ENCODE measurements around the gene ECSIT. TPM values are rescaled to one million over a fixed set of nuclear protein-coding genes. Genes with fewer than 3 reads are reported as not detected.

ECSIT gene
- total and polyA plus RNA-seq, 4 donors, result 27.7 to 72.5 (median 33.9) TPM

DNA sequence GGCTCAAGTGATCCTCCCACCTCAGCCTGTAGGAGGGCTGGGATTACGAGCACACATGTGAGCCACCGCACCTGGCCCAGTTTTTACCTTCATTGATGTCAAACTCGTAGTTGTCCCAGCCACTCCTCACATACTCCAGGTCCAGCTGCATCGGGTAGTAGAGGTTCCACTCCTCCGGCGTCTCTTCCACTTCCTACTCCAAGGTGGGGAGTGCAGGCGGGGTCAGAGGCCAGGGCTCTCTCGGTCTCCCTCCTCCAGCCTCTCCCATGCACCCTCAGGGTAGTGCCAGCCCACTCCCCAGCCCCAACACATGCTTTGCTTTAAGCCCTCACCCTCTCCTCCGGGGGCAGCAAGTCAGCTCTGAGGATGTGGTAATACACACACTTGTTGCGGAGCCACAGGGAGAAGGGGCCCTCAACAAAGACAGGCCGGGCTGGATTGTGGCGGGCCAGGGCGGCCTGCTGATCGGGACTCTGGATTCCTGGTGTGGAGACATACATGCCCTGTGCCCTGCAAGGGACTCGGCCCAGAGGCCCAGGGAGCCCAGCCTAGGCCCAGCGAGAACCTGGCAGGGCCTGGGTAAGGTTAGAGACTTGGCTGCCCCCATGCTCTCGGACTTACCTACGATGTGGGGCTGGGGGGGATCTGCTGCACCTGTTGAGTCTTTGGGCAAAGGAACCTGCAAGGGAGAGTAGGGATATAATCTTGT lies 21.4 kb downstream of the ECSIT start:
- Histone ChIP-seq H3K4me3 (ENCODE audit: low read length in 2 of 2) (no peak overlapping the region), H3K27ac (ENCODE audit: low read depth in 1 of 2, low read length in 2 of 2) (no peak overlapping the region), H3K4me1 (ENCODE audit: control insufficient read depth in 1 of 2, insufficient read depth in 2 of 2, low read length in 2 of 2) (no peaks in the 10 kb centered on the region), H3K27me3 (ENCODE audit: control insufficient read depth in 1 of 2, insufficient read depth in 2 of 2, low read length in 1 of 2) (no peaks in the 10 kb centered on the region), H3K36me3 (ENCODE audit: control insufficient read depth in 1 of 2, insufficient read depth in 2 of 2, low read length in 1 of 2) (no peaks in the 10 kb centered on the region), H3K9me3 (ENCODE audit: control insufficient read depth, low read length) (no peaks in the 10 kb centered on the region)
- DNase-seq, result no peak
- WGBS, 2 donors, result 89% methylated on average over 17 to 18 of the region's 18 CpGs
- no peak for ATAC-seq (ENCODE audit: low FRiP score)
- intact Hi-C loops (cut with DNase I), result no loop called here

DNA sequence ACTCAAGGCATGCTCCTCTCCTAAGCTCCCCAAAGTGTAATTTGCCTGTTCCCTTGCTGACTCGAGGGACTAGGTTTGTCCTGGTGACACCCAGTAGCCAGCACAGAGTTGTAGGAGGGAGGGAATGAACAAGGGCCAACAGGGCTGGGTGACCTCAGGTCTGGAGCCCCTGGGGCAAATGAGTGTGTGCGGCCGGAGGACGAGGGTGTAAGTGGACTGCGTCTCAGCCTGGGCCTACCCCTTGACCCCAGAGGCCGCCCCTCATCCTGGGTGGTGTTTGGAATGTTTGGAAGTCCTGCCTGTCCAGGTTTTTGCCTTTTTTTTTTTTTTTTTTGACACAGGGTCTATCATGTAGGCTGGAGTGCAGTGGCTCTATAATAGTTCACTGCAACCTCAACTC lies 22.0 kb downstream of the ECSIT start:
- DNase-seq (no peak), ATAC-seq (ENCODE audit: low FRiP score) (no peak)
- no peaks in the 10 kb centered on the region for H3K9me3 ChIP-seq (ENCODE audit: control insufficient read depth, low read length)
- no peaks in the 10 kb centered on the region for H3K36me3 ChIP-seq (ENCODE audit: control insufficient read depth in 1 of 2, insufficient read depth in 2 of 2, low read length in 1 of 2)
- 92 to 94% methylated on average over 6 of the region's 6 CpGs for WGBS, 2 donors
- no peaks in the 10 kb centered on the region for H3K4me1 ChIP-seq (ENCODE audit: control insufficient read depth in 1 of 2, insufficient read depth in 2 of 2, low read length in 2 of 2)
- intact Hi-C loops (cut with DNase I), result no loop called here
- no peak overlapping the region for H3K4me3 ChIP-seq (ENCODE audit: low read length in 2 of 2)
- no peak overlapping the region for H3K27ac ChIP-seq (ENCODE audit: low read depth in 1 of 2, low read length in 2 of 2)
- H3K27me3 ChIP-seq (ENCODE audit: control insufficient read depth in 1 of 2, insufficient read depth in 2 of 2, low read length in 1 of 2), result no peaks in the 10 kb centered on the region

DNA sequence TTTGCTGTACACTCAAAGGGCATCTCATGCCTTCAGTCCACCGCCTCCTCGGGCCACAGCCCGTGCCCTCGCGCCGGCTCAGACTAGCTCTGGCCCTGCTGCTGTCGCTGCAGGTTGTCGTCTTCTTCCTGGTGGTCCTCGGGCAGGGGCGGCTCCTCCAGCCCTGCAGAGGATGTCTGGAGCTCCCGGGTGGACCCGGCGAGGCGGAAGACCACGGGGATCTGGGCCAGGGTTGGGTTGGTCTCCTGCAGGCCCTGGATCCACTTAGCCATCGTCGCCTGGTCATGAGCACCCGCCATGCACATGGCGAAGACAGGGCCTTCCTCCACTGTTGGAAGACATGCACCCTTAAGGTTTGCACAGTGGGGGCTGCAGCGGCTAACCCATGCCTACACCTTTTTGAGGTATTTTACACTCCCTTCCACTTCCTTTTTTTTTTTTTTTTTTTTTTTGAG lies 22.8 kb downstream of the ECSIT start:
- H3K27ac ChIP-seq (ENCODE audit: low read depth in 1 of 2, low read length in 2 of 2), result no peak overlapping the region
- H3K4me3 ChIP-seq (ENCODE audit: low read length in 2 of 2), result no peak overlapping the region
- 22 to 26% methylated on average over 20 of the region's 20 CpGs for WGBS, 2 donors
- no peaks in the 10 kb centered on the region for H3K9me3 ChIP-seq (ENCODE audit: control insufficient read depth, low read length)
- intact Hi-C loops (cut with DNase I), result no loop called here
- peak; percentile 69 for ATAC-seq (ENCODE audit: low FRiP score)
- H3K4me1 ChIP-seq (ENCODE audit: control insufficient read depth in 1 of 2, insufficient read depth in 2 of 2, low read length in 2 of 2), result no peaks in the 10 kb centered on the region
- H3K36me3 ChIP-seq (ENCODE audit: control insufficient read depth in 1 of 2, insufficient read depth in 2 of 2, low read length in 1 of 2), result peaks cover 0 to 2% of the 10 kb centered on the region in 2 donors
- H3K27me3 ChIP-seq (ENCODE audit: control insufficient read depth in 1 of 2, insufficient read depth in 2 of 2, low read length in 1 of 2), result no peaks in the 10 kb centered on the region
- no peak for DNase-seq

DNA sequence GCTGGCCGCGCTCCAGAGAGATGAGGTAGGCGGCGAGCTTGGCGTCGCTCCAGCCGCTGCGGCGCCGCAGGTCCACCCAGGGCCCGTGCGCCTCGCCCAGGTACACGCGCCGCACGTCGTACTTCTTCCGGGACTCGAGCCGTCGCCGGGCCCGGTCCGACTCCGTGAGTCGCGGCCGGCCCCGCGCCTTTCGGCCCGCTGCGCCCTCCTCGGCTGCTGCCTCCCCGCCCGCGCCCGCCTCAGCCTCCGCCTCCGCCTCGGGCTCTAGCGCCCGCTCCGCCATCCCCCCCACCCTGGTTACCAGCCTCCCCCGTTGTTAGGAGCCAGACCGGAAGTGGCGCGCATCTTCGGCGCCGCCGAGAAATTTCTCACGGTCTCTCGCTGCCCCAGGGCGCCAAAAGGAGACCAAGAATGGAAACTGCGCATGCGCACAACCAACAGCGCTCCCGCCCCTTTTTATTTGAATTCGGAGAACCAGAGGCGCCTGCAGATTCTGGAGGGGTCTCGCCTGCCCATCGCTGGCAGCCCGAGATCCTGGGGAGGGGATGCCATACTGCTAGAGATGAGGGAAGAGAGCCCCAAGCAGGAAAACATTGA lies 23.3 kb downstream of the ECSIT start, which contains the start of gene ZNF653:
Gene ZNF653 (minus strand): TSS at position 336 of the 597 bp plus-strand sequence. CDS start 53 bp downstream, at position 283.
- peaks cover 0 to 2% of the 10 kb centered on the region in 2 donors for H3K36me3 ChIP-seq (ENCODE audit: control insufficient read depth in 1 of 2, insufficient read depth in 2 of 2, low read length in 1 of 2)
- H3K4me1 ChIP-seq (ENCODE audit: control insufficient read depth in 1 of 2, insufficient read depth in 2 of 2, low read length in 2 of 2), result no peaks in the 10 kb centered on the region
- H3K4me3 ChIP-seq (ENCODE audit: low read length in 2 of 2), result peak within 1 kb of the TSS; percentile 14 to 89
- no peaks in the 10 kb centered on the region for H3K27me3 ChIP-seq (ENCODE audit: control insufficient read depth in 1 of 2, insufficient read depth in 2 of 2, low read length in 1 of 2)
- 0% methylated on average over 62 to 65 of the region's 65 CpGs for whole genome bisulfite sequencing, 2 donors
- H3K27ac ChIP-seq (ENCODE audit: low read depth in 1 of 2, low read length in 2 of 2), result peak within 1 kb of the TSS; percentile 71 to 79
- peak; percentile 93 for ATAC-seq (ENCODE audit: low FRiP score)
- intact Hi-C loops (cut with DNase I), result no loop called here
- H3K9me3 ChIP-seq (ENCODE audit: control insufficient read depth, low read length), result no peaks in the 10 kb centered on the region
- peak; percentile 96 to 97 for DNase-seq

DNA sequence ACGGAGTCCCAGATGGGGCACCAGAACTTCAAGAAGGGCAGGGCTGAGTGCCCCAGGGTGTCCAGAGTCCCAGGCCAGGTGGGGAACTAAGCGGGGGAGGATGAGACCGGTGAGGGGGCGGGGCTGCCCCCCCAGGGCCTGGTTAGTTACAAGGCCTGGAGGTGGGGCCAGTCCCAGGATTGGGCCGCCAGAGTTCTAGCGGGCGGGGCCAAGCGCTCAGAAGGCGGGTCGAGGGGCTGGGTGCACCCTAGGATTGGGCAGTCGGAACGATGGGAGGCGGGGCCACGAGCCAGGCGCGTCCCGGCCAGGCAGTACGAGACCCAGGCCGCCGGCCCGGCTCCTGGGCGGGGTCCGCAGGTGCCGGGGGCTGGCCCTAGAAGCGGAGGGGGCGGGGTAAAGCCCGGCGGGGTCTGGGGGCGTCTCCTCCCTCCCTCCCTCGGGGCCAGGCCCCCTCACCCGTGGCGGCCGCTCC lies 23.9 kb downstream of the ECSIT start:
- peak overlapping the region; percentile 71 to 79 for H3K27ac ChIP-seq (ENCODE audit: low read depth in 1 of 2, low read length in 2 of 2)
- peak overlapping the region; percentile 14 to 89 for H3K4me3 ChIP-seq (ENCODE audit: low read length in 2 of 2)
- peaks cover 0 to 2% of the 10 kb centered on the region in 2 donors for H3K36me3 ChIP-seq (ENCODE audit: control insufficient read depth in 1 of 2, insufficient read depth in 2 of 2, low read length in 1 of 2)
- WGBS, 2 donors, result 0 to 1% methylated on average over 19 to 33 of the region's 33 CpGs
- no peaks in the 10 kb centered on the region for H3K4me1 ChIP-seq (ENCODE audit: control insufficient read depth in 1 of 2, insufficient read depth in 2 of 2, low read length in 2 of 2)
- no peaks in the 10 kb centered on the region for H3K9me3 ChIP-seq (ENCODE audit: control insufficient read depth, low read length)
- DNase-seq (peak; percentile 98 to 99), ATAC-seq (ENCODE audit: low FRiP score) (peak; percentile 96)
- H3K27me3 ChIP-seq (ENCODE audit: control insufficient read depth in 1 of 2, insufficient read depth in 2 of 2, low read length in 1 of 2), result no peaks in the 10 kb centered on the region
- intact Hi-C loops (cut with DNase I), result no loop called here

DNA sequence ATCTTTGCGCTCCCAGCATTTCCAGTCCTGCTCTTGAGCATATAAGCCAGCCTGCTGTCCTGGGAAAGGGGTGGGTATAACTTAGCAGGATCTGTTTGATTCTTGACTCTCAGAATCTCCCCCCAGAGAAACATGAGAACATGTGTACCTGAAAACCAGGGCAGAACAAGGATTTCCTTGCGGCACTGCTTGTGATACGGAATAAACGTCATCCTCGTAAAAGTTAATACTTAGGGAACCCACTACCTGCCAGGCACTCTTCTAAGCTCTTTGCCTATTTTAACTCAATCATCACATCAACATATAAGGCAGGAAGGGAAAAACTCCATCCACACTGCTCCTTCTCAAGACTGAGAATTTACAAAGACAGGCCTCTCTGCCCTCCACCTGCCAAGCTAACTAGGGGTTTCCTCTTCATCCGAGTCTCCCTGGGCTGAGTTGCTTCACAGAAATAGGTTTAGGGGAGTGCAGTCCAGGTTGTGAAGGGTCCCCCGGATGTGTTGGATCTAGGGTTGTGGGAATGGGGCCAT lies 24.4 kb downstream of the ECSIT start:
- Histone ChIP-seq H3K27me3 (ENCODE audit: control insufficient read depth in 1 of 2, insufficient read depth in 2 of 2, low read length in 1 of 2) (no peaks in the 10 kb centered on the region), H3K4me3 (ENCODE audit: low read length in 2 of 2) (no peak overlapping the region), H3K36me3 (ENCODE audit: control insufficient read depth in 1 of 2, insufficient read depth in 2 of 2, low read length in 1 of 2) (peaks cover 0 to 2% of the 10 kb centered on the region in 2 donors), H3K4me1 (ENCODE audit: control insufficient read depth in 1 of 2, insufficient read depth in 2 of 2, low read length in 2 of 2) (no peaks in the 10 kb centered on the region), H3K9me3 (ENCODE audit: control insufficient read depth, low read length) (no peaks in the 10 kb centered on the region), H3K27ac (ENCODE audit: low read depth in 1 of 2, low read length in 2 of 2) (peak overlapping the region in 1 of 2 donors; percentile 29)
- ATAC-seq (ENCODE audit: low FRiP score) (no peak), DNase-seq (no peak)
- WGBS, 2 donors, result 38 to 45% methylated on average over 7 of the region's 7 CpGs
- intact Hi-C loops (cut with DNase I), result no loop called here

DNA sequence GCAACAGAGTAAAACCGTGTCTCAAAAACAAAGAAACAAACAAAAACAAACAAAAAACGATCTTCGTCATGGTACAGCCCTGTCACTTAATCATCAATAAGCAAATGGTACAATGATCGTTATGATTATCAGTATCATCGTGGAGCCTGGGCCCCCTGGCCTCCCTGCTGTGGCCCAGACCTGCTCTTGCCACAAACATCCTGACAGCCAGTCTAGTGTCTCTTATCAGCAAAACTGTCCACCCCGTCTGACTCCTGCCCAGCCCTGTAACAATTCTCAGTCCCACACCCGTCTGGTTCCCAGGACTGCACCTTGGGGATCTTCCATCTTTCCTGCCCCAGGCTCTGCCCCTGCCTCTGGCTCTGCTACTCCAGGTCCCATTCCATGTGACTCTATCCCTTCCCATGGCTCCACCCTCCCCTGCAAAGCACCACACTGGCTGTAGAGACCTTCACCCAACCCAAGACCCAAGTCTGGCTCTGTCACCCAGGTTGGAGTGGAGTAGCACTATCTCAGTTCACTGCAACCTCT lies 29.0 kb downstream of the ECSIT start:
- intact Hi-C loops (cut with DNase I), result loop anchor here in 1 of 2 donors (5.0 kb wide), 1 partner anchor 87 kb away; no protein-coding TSS in a partner anchor

DNA sequence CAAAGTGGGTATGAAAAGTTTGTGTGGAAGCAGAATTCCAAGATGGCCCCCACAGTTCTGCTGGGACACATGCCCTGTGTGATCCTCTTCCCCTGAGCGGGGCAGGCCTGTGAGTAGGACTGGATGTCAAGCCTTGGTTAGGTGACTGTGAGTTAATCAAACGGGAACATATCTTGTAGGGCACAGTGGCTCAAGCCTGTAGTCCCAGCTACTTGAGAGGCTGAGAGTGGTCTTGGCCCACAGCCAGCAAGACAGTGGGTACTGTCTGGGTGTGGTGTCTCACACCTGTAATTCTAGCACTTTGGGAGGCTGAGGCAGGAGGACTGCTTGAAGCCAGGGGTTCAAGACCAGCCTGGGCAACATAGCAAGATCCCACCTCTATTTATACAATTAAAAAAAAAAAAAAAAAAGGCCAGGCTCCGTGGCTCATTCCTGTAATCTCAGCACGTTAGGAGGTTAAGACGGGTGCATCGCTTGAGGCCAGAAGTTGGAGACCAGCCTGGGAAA lies 29.7 kb downstream of the ECSIT start:
- ATAC-seq (ENCODE audit: low FRiP score) (no peak), DNase-seq (no peak)
- no peaks in the 10 kb centered on the region for H3K9me3 ChIP-seq (ENCODE audit: control insufficient read depth, low read length)
- H3K4me3 ChIP-seq (ENCODE audit: low read length in 2 of 2), result no peak overlapping the region
- intact Hi-C loops (cut with DNase I), result loop anchor here in 1 of 2 donors (5.0 kb wide), 1 partner anchor 88 kb away; no protein-coding TSS in a partner anchor
- no peaks in the 10 kb centered on the region for H3K27me3 ChIP-seq (ENCODE audit: control insufficient read depth in 1 of 2, insufficient read depth in 2 of 2, low read length in 1 of 2)
- 87 to 88% methylated on average over 6 of the region's 6 CpGs for WGBS, 2 donors
- H3K4me1 ChIP-seq (ENCODE audit: control insufficient read depth in 1 of 2, insufficient read depth in 2 of 2, low read length in 2 of 2), result no peaks in the 10 kb centered on the region
- H3K36me3 ChIP-seq (ENCODE audit: control insufficient read depth in 1 of 2, insufficient read depth in 2 of 2, low read length in 1 of 2), result peaks cover 0 to 7% of the 10 kb centered on the region in 2 donors
- no peak overlapping the region for H3K27ac ChIP-seq (ENCODE audit: low read depth in 1 of 2, low read length in 2 of 2)

More for the DNA sequence above, 29.0 kb downstream of the ECSIT start:
- no peak for ATAC-seq (ENCODE audit: low FRiP score)
- peaks cover 0 to 7% of the 10 kb centered on the region in 2 donors for H3K36me3 ChIP-seq (ENCODE audit: control insufficient read depth in 1 of 2, insufficient read depth in 2 of 2, low read length in 1 of 2)
- no peak overlapping the region for H3K27ac ChIP-seq (ENCODE audit: low read depth in 1 of 2, low read length in 2 of 2)
- no peaks in the 10 kb centered on the region for H3K9me3 ChIP-seq (ENCODE audit: control insufficient read depth, low read length)
- no peaks in the 10 kb centered on the region for H3K27me3 ChIP-seq (ENCODE audit: control insufficient read depth in 1 of 2, insufficient read depth in 2 of 2, low read length in 1 of 2)
- H3K4me1 ChIP-seq (ENCODE audit: control insufficient read depth in 1 of 2, insufficient read depth in 2 of 2, low read length in 2 of 2), result no peaks in the 10 kb centered on the region
- DNase-seq, result no peak
- H3K4me3 ChIP-seq (ENCODE audit: low read length in 2 of 2), result no peak overlapping the region
- 74 to 77% methylated on average over 7 of the region's 7 CpGs for WGBS, 2 donors

Data from aorta (tissue), 5 donors.